ENCODE results near the gene NPEPL1. TPM values are rescaled to one million over a fixed set of nuclear protein-coding genes. Genes with fewer than 3 reads are reported as not detected.

The NPEPL1 gene
- total RNA-seq, 1 donor from 2014 or later: 23.3 TPM

DNA sequence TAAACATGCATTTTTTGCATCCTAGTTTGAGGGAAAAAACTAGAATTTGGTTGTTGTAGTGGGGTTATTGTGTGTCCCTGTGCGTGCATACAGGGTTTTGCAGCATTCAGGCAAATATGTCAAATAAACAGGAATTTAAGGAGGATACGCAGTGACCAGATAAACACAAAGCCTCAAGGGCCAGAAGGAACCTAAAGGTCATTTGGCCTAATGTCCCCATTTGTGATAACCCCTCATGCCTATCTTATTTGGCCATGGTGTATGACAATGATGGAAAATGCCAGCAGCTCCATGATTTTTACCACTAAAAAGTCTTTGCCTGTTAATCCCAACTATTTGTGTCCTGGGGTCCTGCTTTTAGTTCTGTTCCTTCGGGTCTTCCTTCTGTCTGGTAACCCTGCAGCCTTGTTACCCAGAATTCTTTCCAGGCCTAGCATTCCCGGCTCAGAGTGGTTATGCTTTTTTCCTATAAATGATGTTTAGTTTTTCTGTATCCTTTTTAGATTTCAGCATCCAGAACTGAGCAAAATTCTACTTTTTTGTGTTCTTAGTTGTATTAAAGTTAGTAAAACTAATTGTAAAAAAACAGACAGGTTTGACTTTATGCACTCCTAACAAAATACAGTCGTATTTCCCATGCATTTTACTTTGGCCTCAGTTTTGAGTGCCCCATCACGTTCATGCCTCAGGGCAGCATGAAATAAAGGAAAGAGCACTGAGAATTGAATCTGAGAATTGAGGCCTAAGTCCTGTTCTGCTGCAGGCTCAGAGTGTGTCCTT lies 37.1 kb upstream of the NPEPL1 start:
- ATAC-seq (no peak), DNase-seq (ENCODE audit: missing footprints) (no peak)
- intact Hi-C loops (cut with DNase I): no loop called here

DNA sequence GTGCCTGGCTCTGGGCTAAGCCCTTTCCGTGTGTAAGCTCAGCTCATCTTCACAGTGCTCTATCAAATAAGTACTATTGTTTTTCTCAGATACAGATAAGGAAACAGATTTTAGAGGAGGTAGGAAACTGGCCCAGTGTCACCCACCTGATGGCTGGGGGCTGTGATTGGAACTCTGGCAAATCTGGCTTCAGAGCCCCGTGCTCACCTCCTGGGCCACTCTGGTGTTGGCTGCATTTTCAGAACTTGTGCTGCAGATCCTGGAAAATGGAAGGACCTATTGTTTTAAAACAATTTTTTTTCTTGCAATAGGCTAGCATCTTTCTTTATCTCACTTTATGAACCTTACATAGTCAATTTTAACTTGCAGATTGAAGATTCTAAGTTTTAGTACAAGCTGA lies 35.8 kb upstream of the NPEPL1 start:
- intact Hi-C loops (cut with DNase I): no loop called here
- no peak for DNase-seq (ENCODE audit: missing footprints)
- ATAC-seq: no peak

DNA sequence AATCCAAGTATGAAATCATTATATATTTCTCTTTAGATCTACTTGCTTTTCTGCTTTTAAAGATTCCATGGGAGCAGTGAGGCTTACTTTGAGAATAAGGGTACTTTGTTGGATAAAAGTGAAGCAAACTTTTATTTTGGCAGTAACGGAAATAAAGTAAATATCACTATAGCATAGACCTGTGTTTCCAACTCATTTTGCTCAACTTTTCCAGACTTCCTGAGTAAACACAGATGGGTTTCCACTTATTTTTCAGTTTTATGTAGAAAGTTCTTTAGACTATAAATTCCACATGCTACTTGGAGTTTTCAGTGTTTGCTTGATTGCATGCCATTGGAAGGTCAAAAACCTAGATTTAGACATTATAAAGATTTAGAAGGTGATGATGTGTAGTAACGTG lies 35.3 kb upstream of the NPEPL1 start:
- intact Hi-C loops (cut with DNase I): no loop called here
- ATAC-seq (no peak), DNase-seq (ENCODE audit: missing footprints) (no peak)

DNA sequence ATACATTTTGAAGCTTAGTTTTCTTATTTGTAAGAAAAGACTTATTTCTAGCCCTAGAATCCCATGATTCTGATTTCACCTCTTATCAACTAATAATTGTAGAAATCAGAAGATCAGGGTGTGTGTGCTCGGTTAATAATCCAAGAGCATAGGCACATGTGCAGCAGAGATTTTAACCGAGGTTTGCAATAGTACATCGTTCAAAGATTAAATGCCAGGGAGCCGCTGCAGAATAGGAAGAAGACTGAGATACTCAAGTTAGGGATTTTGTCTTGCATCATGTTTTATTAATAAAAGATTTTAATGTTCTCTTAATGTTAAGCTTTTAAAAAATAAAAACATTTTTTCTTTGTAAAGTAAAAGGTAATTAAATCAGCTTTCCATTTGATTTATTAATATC lies 34.6 kb upstream of the NPEPL1 start:
- DNase-seq (ENCODE audit: missing footprints) (no peak), ATAC-seq (no peak)
- intact Hi-C loops (cut with DNase I): no loop called here

DNA sequence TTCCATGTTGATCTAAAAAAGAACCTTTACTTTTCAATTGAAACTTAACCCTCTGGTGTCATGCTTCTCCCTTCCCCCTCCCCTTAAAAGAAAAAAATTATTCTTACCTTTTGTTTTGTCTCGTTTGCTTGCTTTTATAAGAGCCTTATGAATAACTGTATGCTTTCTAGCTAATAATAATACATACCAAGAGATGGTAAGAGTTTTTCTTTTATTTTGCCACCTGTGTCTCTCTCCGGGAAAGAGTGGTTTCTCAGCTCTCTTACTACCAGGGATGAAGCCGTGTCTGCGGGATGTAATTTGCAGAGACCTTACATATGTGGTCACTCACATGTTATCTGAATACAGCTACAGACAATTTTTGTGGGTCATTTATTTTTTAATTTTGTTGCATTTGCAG lies 33.8 kb upstream of the NPEPL1 start:
- intact Hi-C loops (cut with DNase I): no loop called here

DNA sequence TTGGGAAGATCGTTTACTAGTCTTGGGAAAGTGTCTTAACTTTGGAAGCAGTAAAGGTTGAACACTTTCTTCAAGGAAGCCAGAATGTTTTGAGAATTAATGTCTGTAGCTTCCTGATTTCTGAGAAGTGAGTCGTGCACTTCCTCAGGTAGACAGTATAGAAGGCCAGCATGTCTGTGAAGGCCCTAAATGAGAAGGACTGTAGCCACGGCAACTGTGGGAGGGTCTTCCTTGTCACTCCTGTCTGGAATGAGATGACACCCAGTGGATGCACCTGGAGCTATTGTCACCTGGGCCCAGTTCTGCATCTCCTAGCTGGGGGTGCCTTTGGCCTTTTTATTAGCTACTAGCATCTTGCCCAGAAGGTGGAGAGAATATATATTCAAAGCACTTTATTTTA lies 32.8 kb upstream of the NPEPL1 start:
- DNase-seq (ENCODE audit: missing footprints) (no peak), ATAC-seq (no peak)
- intact Hi-C loops (cut with DNase I): no loop called here

More for the DNA sequence above, 33.8 kb upstream of the NPEPL1 start:
- no peak for DNase-seq (ENCODE audit: missing footprints)
- no peak for ATAC-seq

DNA sequence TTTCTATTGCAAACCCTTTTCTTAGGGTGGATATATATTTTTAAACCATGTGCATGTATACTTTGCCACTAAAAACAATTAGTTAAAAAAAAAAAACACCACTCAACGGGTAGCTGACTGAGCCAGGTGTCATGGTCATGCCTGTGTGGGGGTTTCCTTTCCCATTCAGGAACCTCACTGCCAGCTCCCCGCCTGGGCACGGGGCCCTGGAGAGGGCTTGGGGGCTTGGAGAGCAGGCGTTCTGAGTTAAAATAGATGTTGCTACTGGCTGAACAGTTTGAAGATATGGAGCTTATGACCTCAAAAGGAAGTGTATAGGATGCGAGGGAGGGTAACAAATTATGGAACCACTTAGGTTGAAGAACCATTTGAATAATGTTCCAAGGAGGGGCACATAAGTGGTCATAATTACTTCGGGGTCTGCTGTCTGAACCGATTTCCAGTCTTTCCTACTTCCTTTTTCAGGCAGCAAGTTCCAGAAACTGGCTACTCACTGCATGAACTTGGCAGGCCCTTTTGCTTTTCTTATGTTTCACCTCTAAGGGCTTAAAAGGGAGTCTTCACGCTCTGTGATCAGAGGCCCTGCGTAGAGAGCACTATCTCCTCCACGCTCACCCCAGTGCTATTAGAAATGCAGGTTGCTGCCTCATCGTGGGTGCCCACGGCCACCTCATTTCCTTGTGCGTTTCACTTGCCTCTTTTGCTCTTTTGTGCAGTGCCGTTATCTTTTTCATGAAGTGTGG lies 31.6 kb upstream of the NPEPL1 start:
- intact Hi-C loops (cut with DNase I): no loop called here
- DNase-seq (ENCODE audit: missing footprints) (no peak), ATAC-seq (no peak)

DNA sequence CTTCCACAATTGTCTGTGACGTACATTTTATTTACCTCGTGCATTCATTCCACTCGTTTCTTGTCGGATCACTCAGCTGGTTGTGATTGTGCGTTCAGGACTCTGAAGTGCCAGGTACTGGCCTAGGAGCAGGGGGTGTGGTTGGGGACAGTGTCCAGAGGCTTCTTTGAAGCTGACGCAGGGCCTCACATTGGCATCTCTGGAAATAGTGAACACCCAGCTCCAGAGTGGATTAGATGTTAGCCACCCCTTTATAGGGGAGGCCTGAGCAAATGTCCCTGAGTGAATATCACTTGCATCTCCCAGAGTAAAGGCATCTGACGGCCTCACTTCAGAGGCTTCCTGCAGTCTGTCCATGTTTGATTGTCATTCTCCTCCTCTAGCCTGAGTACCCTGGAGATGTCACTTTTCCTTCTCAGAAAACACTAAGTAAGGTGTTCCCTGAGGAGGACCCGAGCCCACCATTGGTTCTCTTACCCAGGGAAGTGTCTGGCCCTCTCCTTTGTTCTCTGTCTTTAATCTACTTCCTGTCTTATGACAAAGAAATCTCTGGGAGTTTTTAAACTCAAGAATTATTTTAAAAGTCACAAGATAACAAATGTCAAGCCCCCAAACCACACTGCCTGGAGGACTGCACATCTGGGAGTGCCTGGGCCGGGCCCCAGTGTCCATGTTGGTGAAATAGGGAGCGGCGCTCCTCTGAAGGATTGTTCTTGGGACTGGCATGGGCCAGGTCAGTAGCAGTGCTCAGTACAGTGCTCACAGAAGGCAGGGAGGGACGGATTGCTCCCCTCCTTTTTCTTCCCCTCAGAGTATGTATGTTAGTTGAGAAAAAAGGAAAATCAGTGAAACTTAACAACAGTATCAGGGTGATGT lies 30.8 kb upstream of the NPEPL1 start:
- intact Hi-C loops (cut with DNase I): no loop called here
- DNase-seq (ENCODE audit: missing footprints): no peak
- ATAC-seq: no peak

DNA sequence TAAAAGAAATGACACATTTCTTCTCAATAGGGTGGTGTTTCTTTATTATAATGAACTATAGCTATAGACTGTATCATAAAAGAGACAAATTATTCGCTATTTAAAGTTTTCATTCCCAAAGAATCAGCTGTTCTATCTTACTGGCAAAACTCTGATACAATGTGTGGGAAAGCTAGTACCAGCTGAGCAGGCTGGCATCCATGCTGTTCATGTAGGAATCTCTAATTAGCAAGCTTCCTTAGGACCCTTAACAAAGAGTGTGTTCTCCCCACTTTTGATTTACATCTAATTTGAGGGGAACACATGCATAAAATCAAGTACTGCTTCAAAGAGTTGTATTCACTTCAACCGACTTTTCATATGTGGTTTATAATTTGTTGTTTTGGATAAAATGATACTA lies 28.3 kb upstream of the NPEPL1 start:
- ATAC-seq (no peak), DNase-seq (ENCODE audit: missing footprints) (no peak)
- intact Hi-C loops (cut with DNase I): no loop called here

DNA sequence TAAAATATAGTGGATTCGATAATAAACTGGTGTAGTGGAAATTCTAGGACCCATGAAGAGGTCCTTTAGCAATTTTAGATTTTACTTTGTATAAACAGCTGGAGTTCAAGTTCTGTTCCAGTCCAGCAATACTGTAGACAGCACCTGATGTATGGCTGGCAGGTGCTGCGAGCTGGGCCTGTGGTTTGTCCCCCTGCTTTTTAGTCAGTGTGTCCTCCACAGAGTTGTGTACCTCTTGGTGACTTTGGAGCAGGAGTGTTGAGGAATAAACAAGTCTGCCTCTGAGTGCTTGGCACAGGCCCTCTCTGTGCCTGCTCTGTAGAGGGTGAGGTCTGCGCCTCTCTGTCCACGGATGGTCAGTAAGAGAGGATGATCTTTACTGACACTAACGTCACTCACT lies 27.7 kb upstream of the NPEPL1 start:
- intact Hi-C loops (cut with DNase I): no loop called here
- DNase-seq (ENCODE audit: missing footprints) (no peak), ATAC-seq (no peak)

DNA sequence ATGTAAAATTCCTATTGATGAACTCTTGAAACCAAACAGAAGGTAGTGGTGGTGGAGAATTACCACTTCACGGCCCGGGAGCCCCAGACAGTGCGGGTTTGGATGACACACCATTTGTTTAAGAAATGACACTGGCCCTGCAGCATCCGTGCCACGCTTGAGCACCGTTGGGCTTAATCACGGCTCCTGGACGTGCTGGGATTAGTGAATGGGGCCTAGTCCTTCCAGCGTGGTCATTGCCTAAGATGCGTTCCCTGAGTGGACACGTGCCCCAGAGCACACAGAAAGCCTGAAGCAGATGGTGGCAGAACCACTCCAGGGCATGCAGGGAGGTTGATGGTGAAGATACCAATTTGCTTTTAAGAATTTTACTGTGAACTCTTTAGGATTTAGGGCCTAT lies 27.0 kb upstream of the NPEPL1 start:
- intact Hi-C loops (cut with DNase I): no loop called here
- DNase-seq (ENCODE audit: missing footprints): no peak
- ATAC-seq: no peak

DNA sequence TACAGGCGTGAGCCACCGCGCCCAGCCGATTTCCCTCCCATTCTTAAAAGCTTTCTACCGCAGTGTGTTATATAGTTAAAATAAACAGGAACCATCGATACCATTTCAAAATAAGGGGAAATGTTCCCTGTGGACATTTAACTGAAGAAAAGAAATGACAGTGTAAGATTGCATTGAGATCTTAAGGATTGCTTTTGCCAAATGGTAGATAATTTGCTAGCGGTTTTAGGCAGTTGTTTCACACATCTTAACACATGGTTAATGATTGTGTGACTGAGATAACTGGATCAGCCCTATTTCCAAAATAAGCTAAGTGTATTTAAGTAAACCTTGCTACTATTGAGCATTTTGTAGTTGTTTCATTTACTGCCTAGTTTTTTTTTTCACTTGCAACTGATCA lies 25.9 kb upstream of the NPEPL1 start:
- no peak for DNase-seq (ENCODE audit: missing footprints)
- intact Hi-C loops (cut with DNase I): no loop called here
- ATAC-seq: no peak

DNA sequence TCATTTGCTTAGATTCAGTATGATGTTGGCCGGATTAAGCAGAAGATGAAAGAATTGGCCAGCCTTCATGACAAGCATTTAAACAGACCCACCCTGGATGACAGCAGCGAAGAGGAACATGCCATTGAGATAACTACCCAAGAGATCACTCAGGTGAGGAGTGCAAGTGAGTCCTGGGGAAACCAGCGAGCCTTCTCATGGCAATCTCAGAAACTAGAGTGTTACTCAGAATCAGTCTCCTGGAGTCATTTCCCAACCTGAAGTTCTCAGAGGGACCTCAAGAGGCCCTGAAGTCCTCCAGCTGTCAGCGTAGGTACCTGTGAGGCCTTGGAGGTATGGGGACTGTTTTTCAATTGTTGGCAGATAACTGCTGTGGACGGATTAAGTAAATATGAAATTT lies 24.6 kb upstream of the NPEPL1 start:
- no peak for DNase-seq (ENCODE audit: missing footprints)
- ATAC-seq: no peak
- intact Hi-C loops (cut with DNase I): no loop called here

DNA sequence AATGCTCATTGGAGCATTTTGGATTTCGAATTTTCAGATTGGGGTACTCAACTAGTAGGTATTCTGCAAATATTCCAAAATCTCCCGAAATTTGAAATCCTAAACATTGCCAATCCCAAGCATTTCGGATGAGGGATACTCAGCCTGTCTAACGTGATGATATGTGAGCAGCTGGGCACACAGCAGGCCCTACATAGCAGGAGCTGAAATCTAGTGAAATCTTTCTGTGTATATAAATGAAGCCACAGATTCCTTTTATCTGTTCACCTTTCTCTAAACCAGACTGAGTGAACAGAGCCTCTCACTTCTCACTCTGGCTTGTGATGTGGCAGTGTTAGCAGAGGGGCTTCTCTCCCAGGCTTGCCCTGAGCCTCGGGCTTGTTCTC lies 23.7 kb upstream of the NPEPL1 start:
- DNase-seq (ENCODE audit: missing footprints) (no peak), ATAC-seq (no peak)
- intact Hi-C loops (cut with DNase I): no loop called here

DNA sequence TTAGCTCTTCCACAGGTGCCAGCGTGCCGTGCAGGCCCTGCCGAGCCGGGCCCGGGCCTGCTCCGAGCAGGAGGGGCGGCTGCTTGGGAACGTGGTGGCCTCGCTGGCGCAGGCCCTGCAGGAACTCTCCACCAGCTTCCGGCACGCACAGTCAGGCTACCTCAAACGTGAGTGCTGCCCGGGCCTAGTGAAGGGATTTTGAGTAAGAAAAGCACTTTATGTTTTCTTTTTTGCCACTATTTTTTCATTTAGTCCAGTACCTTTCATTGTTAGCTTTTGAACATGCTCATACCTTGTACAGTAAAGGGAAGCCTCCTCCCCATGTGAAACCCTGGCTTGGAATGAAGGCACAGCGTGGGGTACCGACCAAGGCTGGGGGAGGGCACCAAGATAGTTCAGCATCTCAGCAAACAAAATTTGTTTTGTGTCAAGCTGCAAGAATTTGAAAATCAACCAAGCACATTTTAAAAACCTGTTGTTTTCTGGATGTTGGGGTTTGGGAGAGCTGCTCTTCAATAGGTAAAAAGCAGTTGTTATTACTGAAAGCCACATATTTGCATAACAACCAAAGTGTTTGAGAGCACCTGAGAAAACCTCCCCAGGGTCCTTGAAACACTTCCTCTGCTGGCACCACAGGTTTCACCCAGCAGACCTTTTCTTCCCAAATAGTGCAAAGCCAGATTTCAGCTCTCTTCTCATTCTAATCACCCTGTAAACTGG lies 23.2 kb upstream of the NPEPL1 start:
- DNase-seq (ENCODE audit: missing footprints): no peak
- ATAC-seq: no peak
- intact Hi-C loops (cut with DNase I): no loop called here

DNA sequence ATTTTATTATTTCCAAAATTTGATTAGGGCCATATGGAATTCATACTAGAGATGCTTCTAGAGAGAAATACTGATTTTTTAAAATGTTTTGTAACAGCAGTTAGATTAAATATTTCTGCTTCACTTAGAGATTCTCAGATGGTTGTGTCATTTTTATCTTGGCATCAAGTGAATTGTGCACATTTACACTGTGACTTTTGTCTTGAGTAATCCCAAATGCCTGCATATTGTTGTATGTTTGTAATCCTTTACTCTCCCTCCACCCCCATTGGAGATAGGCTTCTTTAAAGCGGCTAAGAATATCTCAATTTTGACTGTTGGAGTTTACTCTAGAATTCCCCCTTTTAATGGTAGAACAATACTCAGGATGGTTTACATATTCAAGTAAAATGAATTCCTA lies 22.5 kb upstream of the NPEPL1 start:
- DNase-seq (ENCODE audit: missing footprints) (no peak), ATAC-seq (no peak)
- intact Hi-C loops (cut with DNase I): no loop called here

DNA sequence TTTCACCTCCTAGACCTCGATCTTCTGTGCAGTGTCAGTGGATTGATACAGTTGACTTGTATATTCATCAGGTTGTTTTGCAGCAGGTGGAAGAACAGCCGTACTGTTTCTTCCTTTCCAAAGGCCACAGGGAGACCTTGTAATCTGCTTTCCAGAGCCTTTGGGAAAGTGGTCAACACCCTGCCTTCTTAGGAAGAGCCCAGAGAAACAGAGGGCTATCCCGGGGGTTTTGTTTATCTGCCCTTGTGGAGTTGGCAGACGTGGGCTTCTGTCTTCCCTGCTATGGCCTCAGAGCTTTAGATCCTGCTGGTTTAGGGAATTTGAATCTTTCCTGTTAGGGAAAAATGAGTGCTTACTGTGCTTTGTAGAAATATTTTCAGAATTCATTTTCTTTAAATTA lies 21.9 kb upstream of the NPEPL1 start:
- DNase-seq (ENCODE audit: missing footprints) (no peak), ATAC-seq (no peak)
- intact Hi-C loops (cut with DNase I): no loop called here

DNA sequence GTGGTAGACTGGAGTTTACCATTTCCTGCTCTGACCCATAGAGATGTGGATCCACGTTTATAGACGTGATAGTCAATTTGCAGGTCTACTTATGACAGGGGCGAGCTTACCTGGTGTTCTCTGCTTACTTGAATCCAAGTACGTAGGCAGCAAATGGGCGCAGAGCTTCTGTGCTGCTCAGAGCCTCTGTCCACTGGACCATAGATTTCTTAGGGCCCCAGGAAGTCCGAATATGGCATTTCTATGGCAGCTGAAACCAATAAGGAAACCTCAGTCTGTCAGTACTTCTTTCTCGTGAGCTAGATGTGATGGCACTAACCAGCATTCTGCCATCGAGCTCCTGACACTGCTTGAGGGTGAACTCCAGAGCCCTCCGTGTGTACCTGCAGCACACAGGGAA lies 19.5 kb upstream of the NPEPL1 start:
- intact Hi-C loops (cut with DNase I): no loop called here
- no peak for ATAC-seq
- no peak for DNase-seq (ENCODE audit: missing footprints)

DNA sequence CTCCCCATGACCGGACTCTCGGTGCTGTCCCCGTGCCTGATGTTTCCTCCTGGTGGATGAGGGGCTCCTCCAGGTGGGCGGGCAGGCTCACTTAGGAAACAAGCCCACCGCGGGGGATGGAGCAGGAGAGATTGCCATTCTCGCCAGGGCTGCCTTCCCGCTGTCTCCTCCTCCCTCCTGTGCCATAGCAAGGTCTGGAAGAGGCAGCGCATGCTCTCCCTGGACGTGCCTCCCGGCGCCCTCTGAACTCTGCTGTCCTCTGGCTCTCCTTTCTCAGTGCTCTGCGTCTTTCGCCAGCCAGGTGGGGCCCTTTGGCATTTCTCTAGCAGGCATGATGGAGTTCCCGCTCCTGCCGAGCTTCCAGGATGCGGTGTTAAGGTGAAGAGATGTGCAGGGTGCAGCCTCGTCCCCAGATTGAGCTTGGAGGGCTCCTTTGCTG lies 17.4 kb upstream of the NPEPL1 start:
- DNase-seq (ENCODE audit: missing footprints) (no peak), ATAC-seq (no peak)
- intact Hi-C loops (cut with DNase I): no loop called here
